HepG2 (cell line): ENCODE results near the gene GRK5.

ENCODE experiments used
- CHD2 ChIP-seq: IDR thresholded peaks from 2 replicates; pipeline ENCODE4 v1.6.1; 2011; ENCODE audit warnings: low read depth, low read length, improper control_type of control experiment
- ZFP36 ChIP-seq: fragments of 150-350 bp; IDR thresholded peaks from 2 replicates; pipeline ENCODE4 v1.6.1; 2018; ENCODE audit warnings: borderline replicate concordance, low read length, low read depth; ENCODE audit not compliant: partially characterized antibody
- ZFX ChIP-seq: sonication (generic); formaldehyde crosslinking; IDR thresholded peaks from 2 replicates; pipeline ENCODE4 v1.4.0; 2020; ENCODE audit warnings: mild to moderate bottlenecking, low read depth, missing genetic modification reagents, moderate library complexity
- ZNF24 ChIP-seq: fragments of 450-650 bp; IDR thresholded peaks from 2 replicates; pipeline ENCODE4 v1.6.1; 2017; ENCODE audit warnings: antibody characterized with exemption, mild to moderate bottlenecking

DNA sequence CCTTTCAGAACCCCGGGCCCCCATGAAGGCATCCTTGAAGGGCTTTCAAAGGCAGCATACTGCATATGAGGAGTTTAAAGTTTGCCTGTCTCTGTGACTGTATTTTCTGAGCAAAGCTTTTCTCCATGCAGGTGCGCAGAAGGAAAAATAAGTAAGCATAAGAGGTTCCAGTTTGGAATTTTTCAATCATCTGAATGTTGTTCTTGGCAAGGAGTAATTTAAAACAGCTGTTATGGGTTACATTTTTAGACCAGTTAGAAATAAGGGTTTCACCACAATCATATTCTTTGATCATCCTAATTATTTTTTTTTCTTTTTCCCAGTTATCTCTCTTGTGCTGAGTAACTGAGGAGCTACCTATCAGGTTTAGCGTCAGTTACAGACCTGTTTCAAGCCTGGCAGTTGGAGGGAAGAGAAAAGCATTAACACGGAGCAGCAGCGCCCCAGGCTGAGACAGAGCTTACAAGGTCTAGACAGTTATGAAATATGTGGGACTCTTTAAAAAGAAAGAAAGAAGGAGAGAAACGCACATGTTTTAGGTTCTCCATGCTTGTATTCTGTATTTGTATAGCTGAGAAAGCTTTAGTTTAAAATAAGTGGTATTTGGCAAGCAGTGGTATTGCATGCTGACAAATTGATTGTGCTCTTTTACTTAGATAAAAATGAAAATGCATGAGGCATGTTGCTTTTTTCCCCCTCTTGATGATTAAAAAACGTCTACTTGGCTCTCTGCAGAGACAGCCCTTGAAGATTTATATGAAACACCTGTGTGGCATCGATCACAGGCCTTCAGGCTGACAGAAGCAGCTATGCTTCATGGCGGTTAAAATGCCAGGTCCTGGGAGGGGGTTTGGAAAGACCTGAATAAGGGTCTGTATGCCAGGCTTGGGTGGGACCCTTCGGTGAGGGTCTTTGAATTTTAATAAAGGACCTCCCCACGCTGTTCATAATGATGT is 157.6 kb downstream of the GRK5 start:
- TF ChIP-seq CHD2 = no peak
- no peak for TF ChIP-seq ZNF24
- no peak for TF ChIP-seq ZFX (CRISPR knock-in tag)
- TF ChIP-seq ZFP36 = no peak
